OCI-LY7 (cell line): ENCODE results near the gene UBAP1.

Source experiments
- CTCF ChIP-seq: fragments of 200-600 bp; sonication (generic); conservative IDR thresholded peaks from 2 replicates; pipeline ENCODE4 v1.5.1; 2014; ENCODE audit warnings: mild to moderate bottlenecking, antibody characterized with exemption, low read length, moderate library complexity, mixed read lengths
- EZH2phosphoT487 ChIP-seq: fragments of 200-600 bp; sonication (generic); IDR thresholded peaks from 2 replicates; pipeline ENCODE4 v1.6.1; 2018; ENCODE audit warnings: low read depth, borderline replicate concordance, mild to moderate bottlenecking, mixed run types, antibody characterized with exemption, low read length, moderate library complexity, mixed read lengths

DNA sequence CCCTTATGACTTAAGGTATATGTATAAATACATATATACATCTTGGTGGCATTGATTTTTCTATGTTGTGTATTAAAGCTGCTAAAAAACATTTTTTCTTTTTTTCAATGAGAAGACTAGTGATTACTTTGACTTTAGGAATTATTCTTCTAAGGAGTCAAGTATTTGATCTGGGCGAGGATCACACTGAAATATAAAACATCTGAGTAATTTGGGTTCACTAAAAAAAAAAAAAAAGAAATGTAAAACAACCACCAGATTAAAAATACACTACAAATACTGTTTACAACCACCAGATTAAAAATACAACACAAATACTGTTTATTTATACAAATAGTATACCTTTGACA is 9.0 kb downstream of the UBAP1 start:
- TF ChIP-seq CTCF: no peak
- TF ChIP-seq EZH2phosphoT487: no peak
